CD4-positive, alpha-beta T cell (primary cell): Measurements from ENCODE around the gene ARSI. TPM values are rescaled to one million over a fixed set of nuclear protein-coding genes. Genes with fewer than 3 reads are reported as not detected.

Experiments
- ATAC-seq: fragments of 200-7000 bp; cut with Tn5 transposase; one replicate; pipeline ENCODE4 v1.10.0; 2022; ENCODE audit warnings: mild to moderate bottlenecking; ENCODE audit not compliant: poor library complexity
- CTCF ChIA-PET: fragments of 350-600 bp; sonication (Branson Sonifier 250); formaldehyde crosslinking; loops from one replicate; lab custom pipeline; 2021; ENCODE audit warnings: antibody characterized with exemption, inconsistent platforms; lab: Charles Lee
- POLR2A ChIA-PET: fragments of 350-600 bp; sonication (Branson Sonifier 250); formaldehyde crosslinking; loops from one replicate; lab custom pipeline; 2021; ENCODE audit warnings: antibody characterized with exemption, inconsistent platforms; lab: Charles Lee
- DNase-seq, 14 experiments: peaks; one replicate each; pipeline ENCODE4 v3.0.0-alpha.2; 2013 to 2020; ENCODE audit warnings: mixed read lengths in 2 of 14
- H3K27ac ChIP-seq, 2 donors: one replicate each; pipeline versions ENCODE4 v1.5.1 to v1.7.0; 2013; ENCODE audit warnings: low read length in 2 of 2, low read depth in 1 of 2, mild to moderate bottlenecking in 1 of 2
- H3K27me3 ChIP-seq, 2 experiments: 1 replicate in 1 of 2; 2 replicates in 1 of 2; pipeline versions ENCODE4 v1.6.1 to v1.7.0; 2013; ENCODE audit warnings: low read length in 2 of 2, control low read depth in 1 of 2, mild to moderate bottlenecking in 1 of 2, moderate library complexity in 1 of 2; ENCODE audit not compliant: insufficient read depth in 2 of 2, control insufficient read depth in 1 of 2
- H3K36me3 ChIP-seq: one replicate; pipeline ENCODE4 v1.6.1; 2013; ENCODE audit warnings: low read length, control low read depth; ENCODE audit not compliant: insufficient read depth
- H3K4me1 ChIP-seq: one replicate; pipeline ENCODE4 v1.6.1; 2013; ENCODE audit warnings: low read length, control low read depth; ENCODE audit not compliant: insufficient read depth
- H3K4me3 ChIP-seq: one replicate; pipeline ENCODE4 v1.5.1; 2013; ENCODE audit warnings: mild to moderate bottlenecking, low read length, moderate library complexity
- H3K9me3 ChIP-seq, 2 experiments: 1 replicate in 1 of 2; 2 replicates in 1 of 2; pipeline versions ENCODE4 v1.6.1 to v1.7.0; 2013; ENCODE audit warnings: low read length in 2 of 2, mild to moderate bottlenecking in 2 of 2, control low read depth in 1 of 2, moderate library complexity in 1 of 2; ENCODE audit not compliant: control insufficient read depth in 1 of 2, insufficient read depth in 1 of 2
- H3K27ac Mint-ChIP-seq: one replicate; pipeline ENCODE4 v1.8.0; 2020; ENCODE audit warnings: mixed read lengths
- H3K27me3 Mint-ChIP-seq: one replicate; pipeline ENCODE4 v1.8.0; 2021; ENCODE audit warnings: mixed read lengths
- H3K36me3 Mint-ChIP-seq: one replicate; pipeline ENCODE4 v1.8.0; 2021; ENCODE audit warnings: low read depth, mixed read lengths
- H3K4me1 Mint-ChIP-seq: one replicate; pipeline ENCODE4 v1.8.0; 2021; ENCODE audit warnings: low read depth, mixed read lengths
- H3K4me3 Mint-ChIP-seq: one replicate; pipeline ENCODE4 v1.8.0; 2020; ENCODE audit warnings: mild to moderate bottlenecking, mixed read lengths
- H3K9me3 Mint-ChIP-seq: one replicate; pipeline ENCODE4 v1.8.0; 2020; ENCODE audit warnings: mixed read lengths
- CTCF ChIP-seq: fragments of 200-600 bp; IDR thresholded peaks from one replicate; pipeline ENCODE4 v1.8.0; 2022; ENCODE audit warnings: antibody characterized with exemption, mild to moderate bottlenecking
- intact Hi-C, 2 experiments: fragments of 100-400 bp; cut with DNase I in 1 of 2; cut with micrococcal nuclease in 1 of 2; formaldehyde crosslinking; loops; one replicate each; pipeline versions ENCODE4 v1.15.1 to v1.9.0; 2023 to 2025; cut with DNase I, micrococcal nuclease
- total RNA-seq, 174 experiments: library from RNA in 2 of 174; stranded (reverse) in 2 of 174; gene quantifications; one replicate each; pipeline ENCODE4 v1.2.3 and lab custom pipeline; 2021 to 2026

ARSI gene
- total RNA-seq, 2 experiments from 2014 or later, result 0.22 to 0.56 TPM

DNA sequence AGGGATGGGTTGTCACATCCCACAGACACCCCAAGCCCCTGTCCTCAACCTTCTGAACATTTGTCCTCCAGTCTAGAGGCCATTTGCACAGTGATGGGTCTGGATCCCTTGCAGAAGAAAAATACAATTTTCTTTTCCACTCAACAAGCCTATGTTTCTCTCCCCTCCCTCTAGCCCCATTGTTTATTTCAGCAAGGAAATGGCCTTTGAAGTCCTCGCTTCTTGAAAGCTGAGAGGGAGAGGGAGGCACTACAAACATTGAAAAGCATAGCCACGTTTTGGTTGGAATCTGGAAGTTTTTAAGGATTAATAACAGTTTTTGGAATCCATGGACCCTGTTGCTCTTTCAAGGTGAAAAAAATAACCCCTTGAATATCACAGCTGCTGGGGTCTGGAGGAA, 24.0 kb upstream of the ARSI start:
- CTCF ChIA-PET, result no interaction called here
- no peak overlapping the region for H3K4me3 ChIP-seq
- H3K9me3 Mint-ChIP-seq, result no peaks in the 10 kb centered on the region

DNA sequence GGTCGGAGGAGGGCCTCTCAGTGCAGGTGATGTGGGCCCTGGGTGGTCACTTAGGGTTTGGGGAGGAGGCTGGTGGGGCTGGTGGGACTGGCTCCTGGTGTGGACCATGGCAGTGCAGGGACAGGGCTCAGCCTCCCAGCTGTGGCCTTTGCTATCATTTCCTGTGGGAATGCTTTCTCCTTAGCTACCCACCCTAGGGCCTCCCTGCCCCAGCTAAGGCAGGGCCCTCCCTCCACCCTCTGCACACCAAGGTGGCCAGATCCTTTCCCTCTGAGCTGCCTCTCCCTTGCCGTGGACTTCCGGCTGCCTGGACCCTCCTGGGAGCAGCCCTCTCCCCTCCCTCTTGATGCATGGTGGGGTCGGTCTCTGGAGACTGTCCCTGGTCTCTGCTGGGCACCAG, 22.7 kb upstream of the ARSI start:
- no peak overlapping the region for H3K27ac Mint-ChIP-seq
- no peaks in the 10 kb centered on the region for H3K36me3 Mint-ChIP-seq
- no peak overlapping the region for H3K4me3 Mint-ChIP-seq
- ChIA-PET CTCF (interaction anchor here (0.9 kb wide), 1 partner anchor 9 kb away, joined by 3 read pairs; no protein-coding TSS in a partner anchor), POLR2A (no interaction called here)
- no peaks in the 10 kb centered on the region for H3K4me1 Mint-ChIP-seq
- Histone ChIP-seq H3K27me3 (no peaks in the 10 kb centered on the region), H3K27ac (no peak overlapping the region), H3K9me3 (no peaks in the 10 kb centered on the region), H3K36me3 (no peaks in the 10 kb centered on the region), H3K4me3 (no peak overlapping the region), H3K4me1 (no peaks in the 10 kb centered on the region)
- no peak for DNase-seq
- no peak for ATAC-seq
- H3K27me3 Mint-ChIP-seq, result no peaks in the 10 kb centered on the region
- no peaks in the 10 kb centered on the region for H3K9me3 Mint-ChIP-seq
- TF ChIP-seq CTCF, result no peak
- intact Hi-C loops, result no loop called here

More for the DNA sequence above, 24.0 kb upstream of the ARSI start:
- Mint-ChIP-seq H3K4me3 (no peak overlapping the region), H3K4me1 (no peaks in the 10 kb centered on the region), H3K27ac (no peak overlapping the region), H3K36me3 (no peaks in the 10 kb centered on the region), H3K27me3 (no peaks in the 10 kb centered on the region)
- no peak overlapping the region for H3K27ac ChIP-seq
- TF ChIP-seq CTCF, result no peak
- H3K36me3 ChIP-seq, result no peaks in the 10 kb centered on the region
- POLR2A ChIA-PET, result no interaction called here
- intact Hi-C loops, result no loop called here
- H3K4me1 ChIP-seq, result no peaks in the 10 kb centered on the region
- ATAC-seq, result no peak
- no peak for DNase-seq
- H3K9me3 ChIP-seq, result no peaks in the 10 kb centered on the region
- H3K27me3 ChIP-seq, result no peaks in the 10 kb centered on the region

- DNase-seq, result no peak
- Mint-ChIP-seq H3K27me3 (no peaks in the 10 kb centered on the region), H3K4me3 (no peak overlapping the region), H3K4me1 (no peaks in the 10 kb centered on the region), H3K9me3 (no peaks in the 10 kb centered on the region), H3K27ac (no peak overlapping the region), H3K36me3 (no peaks in the 10 kb centered on the region)
- CTCF ChIA-PET, result no interaction called here
- no peaks in the 10 kb centered on the region for H3K4me1 ChIP-seq
- intact Hi-C loops, result no loop called here
- ATAC-seq, result no peak
- no peak overlapping the region for H3K4me3 ChIP-seq
- POLR2A ChIA-PET, result no interaction called here
- H3K27me3 ChIP-seq, result no peaks in the 10 kb centered on the region
- no peaks in the 10 kb centered on the region for H3K36me3 ChIP-seq
- no peak overlapping the region for H3K27ac ChIP-seq
- TF ChIP-seq CTCF, result no peak
- H3K9me3 ChIP-seq, result no peaks in the 10 kb centered on the region
Measured at GRCh38 chr5:150323819-150324218, 21.1 kb upstream of the ARSI start.
